NCI-H82 (cell line): ENCODE results near the gene CENPQ.

ENCODE experiments used
- DNase-seq: peaks from one replicate; lab custom pipeline; 2025; lab: John Stamatoyannopoulos, UW

The CENPQ gene

DNA sequence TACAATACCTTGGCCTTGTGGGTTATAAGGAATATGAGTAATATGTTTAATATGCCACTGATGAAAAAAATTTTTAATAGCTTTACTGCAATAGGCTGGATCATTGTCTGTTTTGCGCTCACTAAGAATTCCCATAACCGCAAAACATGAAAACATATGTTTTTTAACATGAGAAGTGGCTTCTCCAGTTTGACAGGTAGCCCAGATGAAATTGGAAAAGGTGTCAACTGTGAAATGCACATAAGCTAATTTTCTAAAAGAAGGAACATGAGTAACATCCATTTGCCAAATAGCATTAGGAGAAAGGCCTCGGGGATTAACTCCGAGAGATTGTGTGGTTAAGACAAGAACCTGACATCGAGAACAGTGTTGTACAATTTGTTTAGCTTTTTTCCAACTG, 41.5 kb downstream of the CENPQ start:
- peak; percentile 17 for DNase-seq

- DNase-seq, result no peak
Observed at GRCh38 chr6:49506569-49507111, 43.5 kb downstream of the CENPQ start.

DNA sequence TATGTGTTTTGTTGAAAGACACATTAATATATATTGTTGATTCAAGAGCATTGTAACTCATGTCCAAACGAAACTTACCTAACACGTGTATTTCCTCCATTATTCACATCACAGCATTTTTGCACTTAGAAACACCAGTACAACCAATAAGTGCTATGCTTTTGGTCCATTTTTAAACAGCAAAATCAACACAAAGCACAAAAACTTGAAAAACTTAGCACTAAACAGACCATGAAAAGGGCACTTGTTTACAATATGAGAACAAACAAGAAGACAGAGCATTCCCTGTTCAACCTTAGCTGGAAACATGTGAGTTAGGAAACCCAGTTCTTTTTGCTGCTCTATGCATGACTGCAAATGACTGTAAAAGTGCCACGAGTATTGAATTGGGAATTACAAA, 46.2 kb downstream of the CENPQ start:
- DNase-seq, result no peak

- DNase-seq, result no peak
Observed at GRCh38 chr6:49513153-49513989, 50.2 kb downstream of the CENPQ start.

- DNase-seq, result no peak
Observed at GRCh38 chr6:49514571-49515484, 51.7 kb downstream of the CENPQ start.

DNA sequence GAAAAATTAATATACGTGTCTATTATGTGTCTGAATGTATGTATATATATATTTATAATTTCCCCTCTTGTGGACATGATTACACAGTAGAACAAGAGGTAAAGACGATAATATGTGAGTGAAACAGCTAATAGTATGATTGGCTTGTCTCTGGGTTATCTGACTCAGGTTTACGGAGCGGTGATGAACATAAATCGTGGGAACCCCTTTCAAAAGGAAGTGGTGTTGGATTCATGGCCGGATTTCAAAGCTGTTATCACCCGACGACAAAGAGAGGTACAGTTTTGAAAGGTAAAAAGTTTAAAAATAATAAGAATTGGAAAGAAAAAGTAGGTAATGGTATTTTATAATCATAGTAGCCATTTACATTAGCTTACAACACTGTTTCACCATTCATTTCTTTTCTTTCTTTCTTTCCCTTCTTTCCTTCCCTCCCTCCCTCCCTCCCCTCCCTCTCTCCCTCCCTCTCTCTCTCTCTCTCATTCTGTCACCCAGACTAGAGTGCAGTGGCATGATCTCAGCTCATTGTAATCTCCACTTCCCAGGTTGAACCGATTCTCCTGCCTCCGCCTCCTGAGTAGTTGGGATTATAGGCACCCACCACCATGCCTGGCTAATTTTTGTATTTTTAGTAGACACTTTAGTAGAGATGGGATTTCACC, 52.4 kb downstream of the CENPQ start:
- DNase-seq, result no peak

GRCh38 chr6:49516147-49516505, 53.0 kb downstream of the CENPQ start:
- DNase-seq, result no peak

DNA sequence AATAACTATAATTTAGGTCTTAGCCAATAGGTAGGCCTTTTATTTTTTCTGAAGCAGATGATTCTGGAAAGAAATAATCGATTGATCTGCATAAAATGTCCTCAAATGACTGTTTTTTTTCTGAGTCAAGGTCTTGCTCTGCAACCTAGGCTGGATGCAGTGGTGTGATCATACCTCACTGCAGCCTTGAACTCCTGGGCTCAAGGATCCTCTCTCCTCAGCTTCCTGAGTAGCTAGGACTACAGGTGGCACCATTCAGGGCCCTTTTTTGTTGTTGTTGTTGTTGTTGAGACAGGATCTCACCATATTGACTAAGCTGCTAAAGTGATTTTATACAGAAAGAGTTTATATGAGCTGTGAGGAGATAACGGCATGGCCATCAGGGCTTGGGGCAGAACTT, 54.7 kb downstream of the CENPQ start:
- DNase-seq, result no peak

DNA sequence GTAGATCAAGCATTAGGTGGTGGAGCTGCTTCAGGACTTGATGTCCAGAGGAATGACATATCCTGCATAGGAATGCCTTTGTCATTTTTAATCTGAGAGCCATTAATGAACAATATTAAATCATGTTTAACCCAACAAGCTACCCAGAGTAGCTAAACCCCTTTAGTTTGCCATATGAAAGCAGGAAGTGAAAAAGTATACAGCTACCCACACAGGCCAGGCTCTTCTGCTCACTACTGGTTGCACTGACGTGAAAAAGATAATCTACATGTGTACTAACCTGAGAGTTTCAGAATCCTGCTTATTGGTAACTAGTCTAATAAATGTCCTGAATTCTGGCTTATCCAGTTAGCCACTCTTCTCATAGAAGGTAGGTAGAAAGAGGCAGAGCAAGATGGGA, 56.5 kb downstream of the CENPQ start:
- DNase-seq, result no peak

GRCh38 chr6:49522710-49523593, 59.8 kb downstream of the CENPQ start:
- no peak for DNase-seq

GRCh38 chr6:49523901-49524300, 60.7 kb downstream of the CENPQ start:
- no peak for DNase-seq

DNA sequence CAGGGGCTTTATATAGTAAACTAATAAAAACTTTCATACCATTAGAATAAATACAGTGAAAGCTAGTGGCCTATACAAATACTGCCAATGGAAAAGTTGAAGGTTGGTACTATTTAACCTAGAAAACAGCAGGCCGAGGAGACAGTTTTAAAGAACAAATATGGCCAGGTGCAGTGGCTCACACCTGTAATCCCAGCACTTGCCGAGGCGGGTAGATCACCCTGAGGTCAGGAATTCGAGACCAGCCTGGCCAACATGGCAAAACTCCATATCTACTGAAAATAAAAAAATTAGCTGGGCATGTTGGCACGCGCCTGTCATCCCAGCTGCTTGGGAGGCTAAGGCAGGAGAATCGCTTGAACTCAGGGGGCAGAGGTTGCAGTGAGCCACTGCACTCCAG, 61.4 kb downstream of the CENPQ start:
- no peak for DNase-seq

DNA sequence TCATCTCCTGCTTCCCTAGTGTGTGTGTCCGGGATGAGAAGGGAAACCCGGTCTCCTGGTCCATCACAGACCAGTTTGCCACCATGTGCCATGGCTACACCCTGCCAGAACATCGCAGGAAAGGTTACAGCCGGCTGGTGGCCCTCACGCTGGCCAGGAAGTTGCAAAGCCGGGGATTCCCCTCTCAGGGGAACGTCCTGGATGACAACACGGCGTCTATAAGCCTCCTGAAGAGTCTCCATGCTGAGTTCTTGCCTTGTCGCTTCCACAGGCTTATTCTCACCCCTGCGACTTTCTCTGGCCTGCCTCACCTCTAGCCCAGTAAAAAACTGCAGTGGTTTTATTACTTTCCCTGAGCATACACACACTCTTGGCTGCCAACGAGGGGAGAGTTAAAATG, 63.4 kb downstream of the CENPQ start:
- no peak for DNase-seq

DNA sequence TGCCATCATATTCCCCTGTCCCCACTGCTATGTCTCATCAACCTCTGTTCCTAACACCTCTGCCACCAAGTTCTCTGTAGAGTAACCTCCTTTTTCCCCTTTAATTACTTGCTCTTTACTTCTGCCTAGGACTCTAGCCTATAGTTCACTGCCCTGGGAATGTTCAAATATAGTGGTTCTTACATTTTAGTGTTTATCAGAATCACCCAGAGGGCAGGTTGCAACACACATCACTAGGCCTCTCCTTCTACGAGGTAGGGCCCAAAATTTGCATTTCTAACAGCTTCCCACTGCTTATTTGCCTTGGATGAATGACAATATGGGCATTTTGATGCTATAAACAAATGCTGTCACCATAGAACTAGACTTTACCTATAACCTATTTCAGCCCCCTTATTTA, 64.2 kb downstream of the CENPQ start:
- DNase-seq, result no peak

DNA sequence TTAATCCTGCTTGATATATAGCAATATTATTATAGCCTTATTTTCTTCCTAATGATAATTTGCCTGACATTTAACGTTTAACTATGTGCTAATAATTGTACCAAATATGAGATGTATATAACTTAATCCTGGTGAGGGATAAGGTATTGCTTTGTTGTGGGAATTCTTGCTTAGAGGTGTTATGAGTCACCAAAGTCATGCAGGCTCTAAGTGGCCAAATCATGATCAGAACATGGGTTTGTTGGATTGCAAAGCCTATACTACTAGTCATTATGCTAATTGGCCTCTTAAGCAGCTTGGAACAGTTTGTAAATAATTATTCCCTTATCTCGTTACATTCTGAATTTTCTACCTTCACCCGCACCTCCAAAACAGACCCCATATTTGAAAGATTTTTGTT, 65.4 kb downstream of the CENPQ start:
- peak; percentile 68 for DNase-seq

DNA sequence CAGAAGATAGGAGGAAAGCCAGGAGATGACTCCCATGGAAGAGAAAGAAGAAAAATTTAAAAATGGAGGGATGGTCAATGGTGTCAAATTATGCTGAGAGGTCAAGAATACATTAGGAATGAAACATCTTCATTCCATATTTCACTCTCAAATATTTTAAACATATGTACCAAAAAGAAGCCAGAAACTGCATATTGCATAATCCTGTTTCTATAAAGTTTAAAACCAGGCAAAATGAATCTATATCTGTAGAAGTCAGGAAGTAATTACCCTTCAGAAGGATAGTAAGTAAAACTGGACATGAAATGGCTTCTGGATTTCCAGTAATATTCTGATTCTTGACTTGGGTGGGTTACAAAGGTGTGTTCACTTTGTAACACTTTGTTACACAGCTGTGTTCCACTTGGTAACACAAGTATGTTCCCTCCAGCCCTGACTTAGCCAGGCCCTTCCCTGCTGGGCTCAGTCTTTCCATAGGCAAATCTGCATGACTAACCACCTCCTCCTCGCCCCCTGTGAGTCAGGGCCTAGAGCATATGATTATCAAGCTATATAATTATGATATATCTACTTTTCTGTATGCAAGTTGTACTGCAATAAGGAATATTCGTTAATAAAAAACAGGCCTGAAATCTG, 67.1 kb downstream of the CENPQ start:
- no peak for DNase-seq

DNA sequence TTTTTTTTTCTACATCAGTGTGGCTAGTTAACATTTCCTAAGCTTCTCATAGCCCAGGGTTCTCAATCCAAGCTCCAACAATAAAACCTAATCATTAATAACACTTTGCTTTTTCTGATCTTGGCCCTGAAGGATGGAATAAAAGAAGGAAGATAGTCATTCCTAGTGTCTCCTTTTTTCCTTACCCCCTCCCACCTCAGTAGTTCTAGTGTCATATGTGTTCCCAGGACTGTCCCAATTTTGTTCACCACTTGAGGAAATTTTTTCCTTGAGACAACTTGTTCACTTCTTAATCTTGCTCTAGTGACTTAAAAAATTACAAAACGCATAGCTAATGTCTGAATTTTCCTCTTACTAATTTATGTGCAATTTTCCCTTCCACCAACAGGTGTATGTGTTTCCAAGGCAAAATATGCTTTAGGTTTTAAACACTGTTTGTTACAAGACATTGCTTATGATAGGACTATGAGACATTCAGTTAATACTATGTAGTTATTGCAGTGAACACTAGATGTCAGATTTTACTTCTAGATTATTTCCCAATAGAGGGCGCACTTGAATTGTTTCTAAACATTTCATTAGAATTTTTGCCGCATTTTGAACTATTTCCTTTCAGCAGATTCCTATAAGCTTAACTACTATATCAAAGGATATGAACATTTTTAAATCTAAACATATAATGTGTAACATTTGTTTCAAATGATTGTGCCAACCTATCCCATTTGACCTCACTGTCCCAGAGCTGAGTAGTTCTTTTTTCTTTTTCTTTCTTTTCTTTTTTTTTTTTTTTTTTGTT, 68.8 kb downstream of the CENPQ start:
- DNase-seq, result peak; percentile 82

DNA sequence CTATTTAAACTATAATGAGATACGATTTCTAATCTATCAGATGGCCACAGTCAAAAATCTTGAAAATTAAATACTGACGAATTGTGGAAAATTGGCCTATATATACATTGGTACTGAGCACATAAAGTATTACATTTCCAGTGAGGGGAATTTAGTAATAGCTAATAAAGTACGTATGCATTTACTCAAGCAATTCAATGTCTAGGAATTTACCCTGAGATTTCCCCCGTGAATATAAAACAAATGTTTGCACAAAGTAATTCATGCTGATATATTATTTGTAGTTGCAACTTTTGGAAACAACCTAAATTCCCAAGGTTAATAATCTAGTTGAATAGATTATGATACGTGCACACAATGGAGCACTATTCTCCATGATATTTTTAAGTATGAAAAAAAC, 72.6 kb downstream of the CENPQ start:
- no peak for DNase-seq

- no peak for DNase-seq
Observed at GRCh38 chr6:49539102-49539501, 75.9 kb downstream of the CENPQ start.

GRCh38 chr6:49540614-49541013, 77.4 kb downstream of the CENPQ start:
- DNase-seq, result no peak
